Colonic mucosa (tissue), 4 donors: ENCODE data around the gene ANKAR. TPM values are rescaled to one million over a fixed set of nuclear protein-coding genes. Genes with fewer than 3 reads are reported as not detected.
"Not testable (repeated sequence)": the region's sequence is repeated elsewhere in the genome, so short reads cannot be mapped to it uniquely, and the experiment has no call there.

ENCODE experiments used
- DNase-seq: peaks from one replicate; pipeline ENCODE4 v3.0.0-alpha.2; 2020
- H3K27ac ChIP-seq: fragments of 200-600 bp; one replicate; pipeline ENCODE4 v1.8.0; 2021
- H3K27me3 ChIP-seq: fragments of 200-600 bp; one replicate; pipeline ENCODE4 v1.8.0; 2021
- H3K36me3 ChIP-seq: fragments of 200-600 bp; one replicate; pipeline ENCODE4 v1.8.0; 2021
- H3K4me1 ChIP-seq: fragments of 200-600 bp; one replicate; pipeline ENCODE4 v1.8.0; 2021; ENCODE audit warnings: mild to moderate bottlenecking
- H3K4me3 ChIP-seq: fragments of 200-600 bp; one replicate; pipeline ENCODE4 v1.8.0; 2021
- H3K9ac ChIP-seq, 2 donors: one replicate each; pipeline ENCODE4 v1.7.0; 2013; ENCODE audit warnings: control low read depth in 2 of 2, low read depth in 2 of 2, low read length in 2 of 2
- H3K9me3 ChIP-seq: fragments of 200-600 bp; one replicate; pipeline ENCODE4 v1.8.0; 2021
- intact Hi-C: fragments of 100-400 bp; cut with DNase I; formaldehyde crosslinking; loops from one replicate; pipeline ENCODE4 v1.14.1; 2022
- total RNA-seq, 2 donors: library from RNA; stranded (reverse); fragmentation: NEBNext Ultra II Directional in 1 of 2; extraction: Animal tissue kit (Norgen Biotek cat#: 25700) in 1 of 2; gene quantifications; one replicate each; pipeline ENCODE4 v1.2.1, GENCODE V29; 2021
- TF ChIP-seq, protein P1 (sequence below): fragments of 200-600 bp; IDR thresholded peaks from one replicate; pipeline ENCODE4 v1.8.0; 2022; ENCODE audit warnings: antibody characterized with exemption, mild to moderate bottlenecking
- donor health status: healthy.
- donor health status: DM: no; HTN: no; CAD: no.
- donor health status: DM: no; HTN: no; CAD: no.

Gene ANKAR
- total RNA-seq, 2 donors from 2014 or later: 6.0 to 6.7 TPM

DNA sequence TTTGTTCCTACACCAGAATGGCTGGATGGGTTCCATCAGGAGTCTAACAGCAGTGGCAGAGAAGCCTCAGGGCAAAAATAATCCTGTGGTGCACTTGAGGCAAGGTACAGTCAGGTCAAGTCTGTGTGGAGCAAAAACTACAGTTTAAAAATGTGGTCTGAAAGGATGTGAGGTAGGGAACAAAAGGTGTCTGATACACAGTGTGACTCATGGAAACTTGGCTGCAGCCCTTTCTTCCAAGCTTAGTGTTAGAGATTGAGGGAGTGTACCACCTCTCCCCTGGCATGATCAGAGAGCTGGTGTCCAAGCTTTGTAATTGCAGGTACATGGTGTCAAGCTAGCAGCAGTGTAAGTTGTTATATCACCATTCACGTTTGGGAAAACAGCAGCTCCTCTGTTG lies 8.9 kb downstream of the ANKAR start:
- Histone ChIP-seq H3K27ac (no peak overlapping the region), H3K36me3 (no peaks in the 10 kb centered on the region), H3K4me1 (no peaks in the 10 kb centered on the region), H3K4me3 (no peak overlapping the region), H3K9me3 (no peaks in the 10 kb centered on the region), H3K9ac (no peak overlapping the region), H3K27me3 (no peaks in the 10 kb centered on the region)
- intact Hi-C loops: no loop called here
- no peak for DNase-seq
- TF ChIP-seq, protein P1, sequence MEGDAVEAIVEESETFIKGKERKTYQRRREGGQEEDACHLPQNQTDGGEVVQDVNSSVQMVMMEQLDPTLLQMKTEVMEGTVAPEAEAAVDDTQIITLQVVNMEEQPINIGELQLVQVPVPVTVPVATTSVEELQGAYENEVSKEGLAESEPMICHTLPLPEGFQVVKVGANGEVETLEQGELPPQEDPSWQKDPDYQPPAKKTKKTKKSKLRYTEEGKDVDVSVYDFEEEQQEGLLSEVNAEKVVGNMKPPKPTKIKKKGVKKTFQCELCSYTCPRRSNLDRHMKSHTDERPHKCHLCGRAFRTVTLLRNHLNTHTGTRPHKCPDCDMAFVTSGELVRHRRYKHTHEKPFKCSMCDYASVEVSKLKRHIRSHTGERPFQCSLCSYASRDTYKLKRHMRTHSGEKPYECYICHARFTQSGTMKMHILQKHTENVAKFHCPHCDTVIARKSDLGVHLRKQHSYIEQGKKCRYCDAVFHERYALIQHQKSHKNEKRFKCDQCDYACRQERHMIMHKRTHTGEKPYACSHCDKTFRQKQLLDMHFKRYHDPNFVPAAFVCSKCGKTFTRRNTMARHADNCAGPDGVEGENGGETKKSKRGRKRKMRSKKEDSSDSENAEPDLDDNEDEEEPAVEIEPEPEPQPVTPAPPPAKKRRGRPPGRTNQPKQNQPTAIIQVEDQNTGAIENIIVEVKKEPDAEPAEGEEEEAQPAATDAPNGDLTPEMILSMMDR: no peak

DNA sequence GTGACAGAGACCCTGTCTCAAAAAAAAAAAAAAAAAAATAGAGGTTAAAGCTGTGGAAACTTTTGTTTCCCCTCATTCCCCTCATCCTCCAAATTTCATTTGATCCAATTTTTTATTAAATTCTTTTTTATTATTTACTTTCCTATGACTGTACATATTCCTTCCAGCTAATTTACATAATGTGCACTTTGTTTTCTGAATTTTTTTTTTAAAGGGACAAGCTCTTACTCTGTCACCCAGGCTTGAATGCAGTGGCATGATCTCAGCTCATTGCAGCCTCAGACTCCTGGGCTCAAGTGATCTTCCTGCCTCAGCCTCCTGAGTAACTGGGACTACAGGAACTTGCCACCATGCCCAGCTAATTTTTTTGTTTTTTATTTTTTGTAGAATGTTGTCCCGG lies 10.3 kb downstream of the ANKAR start:
- intact Hi-C loops: no loop called here

DNA sequence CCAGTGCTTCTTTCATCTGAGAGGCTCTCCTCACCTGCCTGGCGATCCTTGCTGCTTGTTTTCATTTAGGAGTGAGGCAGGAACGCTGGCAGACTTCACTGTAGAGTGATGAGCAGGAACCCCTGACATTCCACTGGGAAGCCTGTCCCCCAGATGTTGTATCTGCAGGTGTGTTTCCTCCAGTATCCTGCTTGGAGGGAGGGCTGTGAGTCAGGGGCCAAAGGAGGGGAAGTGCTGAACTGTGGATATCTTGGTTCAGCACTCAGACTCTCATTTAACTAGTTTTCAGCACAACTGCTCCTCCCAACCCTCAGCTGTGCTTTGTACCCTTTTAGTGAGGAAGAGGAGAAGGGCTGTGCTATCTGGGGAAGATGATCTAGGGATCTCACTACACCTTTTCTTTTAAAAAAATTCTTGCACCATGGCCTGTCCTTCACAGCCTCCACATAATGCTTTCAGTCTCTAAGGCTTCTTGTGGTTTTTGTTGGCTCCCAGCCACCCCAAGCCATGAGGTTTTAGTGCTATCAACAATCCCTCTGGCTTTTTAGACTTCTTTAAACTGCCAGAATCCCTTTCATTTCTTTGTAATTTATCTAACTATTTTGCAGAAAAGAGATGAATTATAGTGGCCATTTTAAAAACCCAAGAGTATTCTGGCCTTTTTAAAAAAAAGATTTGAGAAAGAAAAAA lies 11.2 kb downstream of the ANKAR start:
- intact Hi-C loops: no loop called here
- Histone ChIP-seq H3K4me3 (no peak overlapping the region), H3K9me3 (no peaks in the 10 kb centered on the region)

More for the DNA sequence above, 10.3 kb downstream of the ANKAR start:
- Histone ChIP-seq H3K4me1 (no peaks in the 10 kb centered on the region), H3K4me3 (no peak overlapping the region), H3K36me3 (no peaks in the 10 kb centered on the region), H3K9me3 (no peaks in the 10 kb centered on the region), H3K27ac (no peak overlapping the region), H3K9ac (no peak overlapping the region), H3K27me3 (no peaks in the 10 kb centered on the region)
- TF ChIP-seq, protein P1: no peak
- no peak for DNase-seq

DNA sequence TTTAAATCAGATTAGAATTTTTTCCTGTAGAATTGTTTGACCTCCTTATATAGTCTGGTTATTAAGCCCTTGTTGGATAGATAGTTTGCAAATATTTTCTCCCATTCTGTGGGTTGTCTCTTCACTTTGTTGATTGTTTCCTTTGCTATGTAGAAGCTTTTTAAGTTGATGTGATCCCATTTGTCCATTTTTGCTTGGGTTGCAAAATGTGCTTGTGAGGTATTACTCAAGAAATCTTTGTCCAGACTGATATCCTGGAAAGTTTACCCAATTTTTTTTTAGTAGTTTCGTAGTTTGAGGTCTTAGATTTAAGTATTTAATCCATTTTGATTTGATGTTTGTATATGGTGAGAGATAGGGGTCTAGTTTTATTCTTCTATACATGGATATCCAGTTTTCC lies 13.3 kb downstream of the ANKAR start:
- H3K4me1 ChIP-seq, DNase-seq, H3K4me3 ChIP-seq, H3K9ac ChIP-seq, intact Hi-C loops, H3K27ac ChIP-seq, H3K36me3 ChIP-seq, H3K27me3 ChIP-seq, H3K9me3 ChIP-seq: not testable (repeated sequence)

More for the DNA sequence above, 11.2 kb downstream of the ANKAR start:
- Histone ChIP-seq H3K9ac (no peak overlapping the region), H3K27me3 (no peaks in the 10 kb centered on the region), H3K27ac (no peak overlapping the region), H3K4me1 (no peaks in the 10 kb centered on the region), H3K36me3 (no peaks in the 10 kb centered on the region)
- TF ChIP-seq, protein P1: no peak
- no peak for DNase-seq

DNA sequence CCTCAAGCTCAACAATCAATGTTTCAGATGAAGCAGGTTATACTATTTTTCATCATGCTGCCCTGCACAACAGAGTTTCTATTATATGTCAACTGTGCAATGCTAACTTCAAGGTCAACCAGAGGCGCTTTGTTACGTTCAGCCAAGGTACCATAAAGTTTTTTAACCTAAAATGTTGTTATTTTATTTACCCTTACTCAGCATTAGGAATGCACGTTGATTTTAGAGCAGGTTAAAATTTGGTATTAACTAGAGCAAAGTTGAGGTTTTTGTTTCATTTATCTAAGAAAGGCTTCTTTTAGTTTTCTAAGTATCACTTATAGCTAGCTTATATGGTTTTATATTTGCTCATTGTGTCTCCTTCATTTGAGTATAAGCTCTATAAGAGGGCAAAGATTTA lies 21.8 kb downstream of the ANKAR start:
- H3K36me3 ChIP-seq: no peaks in the 10 kb centered on the region
- no peaks in the 10 kb centered on the region for H3K27me3 ChIP-seq
- intact Hi-C loops: loop anchor here (5.0 kb wide), 1 partner anchor 34 kb away; the partner anchor contains the start of gene ASNSD1
- no peaks in the 10 kb centered on the region for H3K4me1 ChIP-seq
- H3K27ac ChIP-seq: no peak overlapping the region
- DNase-seq: no peak
- H3K9ac ChIP-seq: no peak overlapping the region
- no peak overlapping the region for H3K4me3 ChIP-seq
- no peaks in the 10 kb centered on the region for H3K9me3 ChIP-seq
- TF ChIP-seq, protein P1: no peak
